HL-60 (cell line): ENCODE results near the gene FOXB2.

Experiments
- CTCF ChIP-seq: IDR thresholded peaks from one replicate; pipeline ENCODE4 v1.5.1; 2011; ENCODE audit warnings: low read length, control low read depth, inconsistent platforms; ENCODE audit not compliant: insufficient read depth
- POLR2AphosphoS5 ChIP-seq: IDR thresholded peaks from 2 replicates; pipeline ENCODE4 v1.6.1; 2012; ENCODE audit warnings: low read depth

GRCh38 chr9:76969716-76970115 is 49.7 kb upstream of the FOXB2 start:
- TF ChIP-seq CTCF (no peak), POLR2AphosphoS5 (no peak)
